Osteoblast (primary cell): ENCODE data around the gene ST8SIA1. TPM values are rescaled to one million over a fixed set of nuclear protein-coding genes. Genes with fewer than 3 reads are reported as not detected.

ENCODE experiments used
- DNase-seq: peaks from one replicate; pipeline ENCODE4 v3.0.0; 2011; ENCODE audit warnings: low spot score, mixed read lengths; ENCODE audit not compliant: insufficient read length; ENCODE audit errors: missing footprints
- H2AFZ ChIP-seq: 2 replicates; pipeline ENCODE4 v1.6.0; 2011; ENCODE audit warnings: mild to moderate bottlenecking, low read length
- H3K27ac ChIP-seq: 2 replicates; pipeline ENCODE4 v1.5.1; 2011; ENCODE audit warnings: mild to moderate bottlenecking, low read depth, low read length, moderate library complexity
- H3K27me3 ChIP-seq: 2 replicates; pipeline ENCODE4 v1.6.0; 2012; ENCODE audit warnings: mild to moderate bottlenecking, control low read depth, inconsistent platforms, low read length, moderate library complexity; ENCODE audit not compliant: insufficient read depth
- H3K36me3 ChIP-seq: 2 replicates; pipeline ENCODE4 v1.5.1; 2011; ENCODE audit warnings: mild to moderate bottlenecking, low read length, control low read depth, moderate library complexity; ENCODE audit not compliant: insufficient read depth
- H3K4me1 ChIP-seq: 2 replicates; pipeline ENCODE4 v1.5.1; 2011; ENCODE audit warnings: mild to moderate bottlenecking, low read length, control low read depth, moderate library complexity; ENCODE audit not compliant: insufficient read depth
- H3K4me2 ChIP-seq: 2 replicates; pipeline ENCODE4 v1.6.0; 2011; ENCODE audit warnings: mild to moderate bottlenecking, low read length; ENCODE audit not compliant: insufficient read depth
- H3K4me3 ChIP-seq: fragments of 200-600 bp; sonication (generic); 3 replicates; pipeline ENCODE4 v1.5.1; 2012; ENCODE audit warnings: mild to moderate bottlenecking, low read length, inconsistent platforms; ENCODE audit not compliant: insufficient read depth
- H3K79me2 ChIP-seq: 2 replicates; pipeline ENCODE4 v1.6.0; 2012; ENCODE audit warnings: mild to moderate bottlenecking, low read length, control low read depth, inconsistent platforms; ENCODE audit not compliant: insufficient read depth
- H3K9me3 ChIP-seq: 2 replicates; pipeline ENCODE4 v1.5.1; 2011; ENCODE audit warnings: low read depth, low read length, control low read depth
- H4K20me1 ChIP-seq: 2 replicates; pipeline ENCODE4 v1.6.0; 2012; ENCODE audit warnings: mild to moderate bottlenecking, low read length, control low read depth; ENCODE audit not compliant: insufficient read depth
- CTCF ChIP-seq: IDR thresholded peaks from 2 replicates; pipeline ENCODE4 v1.5.1; 2011; ENCODE audit warnings: mild to moderate bottlenecking, low read depth, low read length, moderate library complexity; ENCODE audit errors: extremely low read depth
- total RNA-seq: library from RNA; depleted of rRNA; stranded (reverse); fragments of >200 nt; gene quantifications from 2 replicates; pipeline ENCODE4 v1.2.3, GENCODE V29; 2012

Gene ST8SIA1
- total RNA-seq, 1 donor, result 6.2 TPM

DNA sequence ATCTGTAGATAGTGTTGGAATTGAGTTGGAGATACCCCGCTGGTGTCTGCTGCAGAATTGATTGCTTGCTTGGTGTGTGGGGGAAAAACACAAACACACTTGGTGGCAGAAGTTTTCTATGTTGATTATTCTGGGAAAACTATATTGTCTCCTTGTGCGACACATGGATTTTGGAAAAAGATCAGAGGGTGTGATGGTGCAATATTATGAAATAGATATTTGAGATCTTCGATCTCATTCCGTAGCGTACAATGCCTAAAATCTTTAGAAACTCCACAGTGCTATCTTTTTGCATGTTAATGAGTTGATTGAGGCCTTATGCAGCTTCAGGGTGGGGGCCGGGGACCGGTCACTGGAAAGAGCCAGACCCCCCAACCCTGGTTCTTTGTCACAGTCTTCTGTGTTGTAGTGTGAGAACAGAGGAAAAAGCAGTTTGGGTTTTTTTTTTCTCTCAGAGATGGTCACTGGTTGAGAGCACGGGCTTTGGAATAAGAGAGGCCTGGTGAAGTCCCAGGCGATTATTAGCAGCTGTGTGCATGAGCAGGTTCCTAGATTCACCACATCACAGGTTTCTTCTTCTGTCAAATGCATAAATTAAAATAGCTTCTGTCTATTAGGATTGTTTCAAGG, 88.2 kb downstream of the ST8SIA1 start:
- Histone ChIP-seq H3K36me3 (no peaks in the 10 kb centered on the region), H3K27ac (no peak overlapping the region), H2AFZ (no peak overlapping the region), H3K4me2 (no peak overlapping the region), H3K9me3 (no peaks in the 10 kb centered on the region), H3K79me2 (no peaks in the 10 kb centered on the region), H3K4me1 (no peaks in the 10 kb centered on the region), H3K4me3 (no peak overlapping the region), H4K20me1 (no peaks in the 10 kb centered on the region), H3K27me3 (no peaks in the 10 kb centered on the region)
- no peak for DNase-seq
- no peak for TF ChIP-seq CTCF

- Histone ChIP-seq H3K4me3 (no peak overlapping the region), H2AFZ (no peak overlapping the region), H3K4me2 (no peak overlapping the region), H3K27me3 (no peaks in the 10 kb centered on the region), H4K20me1 (no peaks in the 10 kb centered on the region), H3K27ac (no peak overlapping the region), H3K9me3 (no peaks in the 10 kb centered on the region), H3K4me1 (no peaks in the 10 kb centered on the region), H3K36me3 (no peaks in the 10 kb centered on the region), H3K79me2 (no peaks in the 10 kb centered on the region)
- no peak for TF ChIP-seq CTCF
- no peak for DNase-seq
Measured at GRCh38 chr12:22242726-22243125, 91.8 kb downstream of the ST8SIA1 start.

DNA sequence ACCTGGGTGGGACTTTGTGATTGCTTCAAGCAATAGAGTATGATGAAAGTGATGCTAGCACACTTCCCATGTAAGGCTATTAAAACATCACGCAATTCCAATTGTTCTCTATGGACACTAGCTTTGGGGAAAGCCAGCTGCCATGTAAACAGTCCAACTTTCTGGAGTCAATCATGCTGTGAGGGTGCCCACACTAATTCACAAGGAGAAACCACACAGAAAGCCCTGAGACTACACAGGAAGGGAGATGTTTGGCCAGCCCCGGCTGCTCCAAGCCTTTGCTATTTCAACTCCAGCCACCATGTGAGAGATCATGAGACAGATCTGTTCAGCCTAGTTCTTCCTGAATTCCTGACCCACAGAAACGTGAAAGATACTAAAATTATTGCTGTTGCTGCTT, 96.3 kb downstream of the ST8SIA1 start:
- Histone ChIP-seq H3K4me1 (peaks cover 3% of the 10 kb centered on the region), H3K79me2 (no peaks in the 10 kb centered on the region), H3K27ac (no peak overlapping the region), H4K20me1 (no peaks in the 10 kb centered on the region), H2AFZ (peak overlapping the region; percentile 61), H3K4me3 (no peak overlapping the region), H3K9me3 (no peaks in the 10 kb centered on the region), H3K36me3 (no peaks in the 10 kb centered on the region), H3K4me2 (no peak overlapping the region), H3K27me3 (no peaks in the 10 kb centered on the region)
- no peak for TF ChIP-seq CTCF
- no peak for DNase-seq

DNA sequence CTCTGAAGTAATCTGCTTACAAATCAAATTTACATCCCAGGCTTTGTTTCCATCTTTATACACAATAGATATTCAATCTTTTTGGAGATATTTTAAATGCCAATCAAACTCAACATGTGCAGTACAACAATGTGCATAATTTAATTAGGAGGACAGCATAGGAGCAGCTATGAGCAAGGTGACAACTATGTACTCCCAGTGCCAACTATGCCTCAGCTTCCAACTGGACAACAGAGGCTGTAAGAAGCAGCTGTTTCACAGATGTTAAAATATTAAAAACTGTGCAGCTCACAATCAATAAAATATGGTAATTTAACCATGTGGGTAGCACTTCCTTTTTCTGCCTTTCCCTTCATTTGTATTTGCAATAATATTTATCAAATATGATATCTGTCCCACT, 99.9 kb downstream of the ST8SIA1 start:
- H3K27me3 ChIP-seq, result no peaks in the 10 kb centered on the region
- no peaks in the 10 kb centered on the region for H3K36me3 ChIP-seq
- H3K27ac ChIP-seq, result no peak overlapping the region
- H3K9me3 ChIP-seq, result no peaks in the 10 kb centered on the region
- peak; percentile 62 for DNase-seq
- no peak overlapping the region for H3K4me2 ChIP-seq
- no peak overlapping the region for H2AFZ ChIP-seq
- H4K20me1 ChIP-seq, result no peaks in the 10 kb centered on the region
- H3K79me2 ChIP-seq, result no peaks in the 10 kb centered on the region
- no peak overlapping the region for H3K4me3 ChIP-seq
- TF ChIP-seq CTCF, result no peak
- peaks cover 16% of the 10 kb centered on the region for H3K4me1 ChIP-seq
